CD8-positive, alpha-beta memory T cell (primary cell): ENCODE data around the gene NFIB. TPM values are rescaled to one million over a fixed set of nuclear protein-coding genes. Genes with fewer than 3 reads are reported as not detected.
A peak's percentile ranks its signal among the peaks of the same experiment; 100 is the strongest.

Source experiments
- CTCF ChIA-PET: fragments of 350-600 bp; sonication (Branson Sonifier 250); formaldehyde crosslinking; loops from one replicate; lab custom pipeline; 2021; ENCODE audit warnings: antibody characterized with exemption; lab: Charles Lee
- POLR2A ChIA-PET: fragments of 350-600 bp; sonication (Branson Sonifier 250); formaldehyde crosslinking; loops from one replicate; lab custom pipeline; 2021; ENCODE audit warnings: antibody characterized with exemption; lab: Charles Lee
- DNase-seq, 5 donors: peaks; one replicate each; pipeline versions ENCODE4 v3.0.0 to v3.0.0-alpha.2; 2020 to 2022; ENCODE audit warnings: mixed read lengths in 1 of 5
- H3K27ac ChIP-seq: one replicate; pipeline ENCODE4 v1.7.0; 2013; ENCODE audit warnings: low read depth, mild to moderate bottlenecking, low read length, moderate library complexity
- H3K27me3 ChIP-seq: 2 replicates; pipeline ENCODE4 v1.7.0; 2013; ENCODE audit warnings: low read length, mild to moderate bottlenecking; ENCODE audit not compliant: insufficient read depth, poor library complexity, severe bottlenecking
- H3K36me3 ChIP-seq: 2 replicates; pipeline ENCODE4 v1.7.0; 2013; ENCODE audit warnings: mild to moderate bottlenecking, low read length, moderate library complexity; ENCODE audit not compliant: insufficient read depth
- H3K4me1 ChIP-seq: 2 replicates; pipeline ENCODE4 v1.7.0; 2013; ENCODE audit warnings: mild to moderate bottlenecking, low read length, moderate library complexity; ENCODE audit not compliant: insufficient read depth
- H3K4me3 ChIP-seq: 2 replicates; pipeline ENCODE4 v1.7.0; 2013; ENCODE audit warnings: mild to moderate bottlenecking, low read length
- H3K9me3 ChIP-seq: 2 replicates; pipeline ENCODE4 v1.7.0; 2013; ENCODE audit warnings: mild to moderate bottlenecking, low read length
- H3K27ac Mint-ChIP-seq, 8 donors: one replicate each; pipeline ENCODE4 v1.8.0; 2020 to 2021; ENCODE audit warnings: mixed read lengths in 8 of 8, mild to moderate bottlenecking in 6 of 8, inconsistent platforms in 3 of 8, moderate library complexity in 3 of 8
- H3K27me3 Mint-ChIP-seq, 2 donors: one replicate each; pipeline ENCODE4 v1.8.0; 2020 to 2021; ENCODE audit warnings: mixed read lengths in 2 of 2, mild to moderate bottlenecking in 1 of 2, moderate library complexity in 1 of 2
- H3K36me3 Mint-ChIP-seq, 3 donors: one replicate each; pipeline ENCODE4 v1.8.0; 2020 to 2021; ENCODE audit warnings: mixed read lengths in 3 of 3, inconsistent platforms in 1 of 3, mild to moderate bottlenecking in 1 of 3
- H3K4me1 Mint-ChIP-seq, 3 donors: one replicate each; pipeline ENCODE4 v1.8.0; 2020 to 2021; ENCODE audit warnings: mixed read lengths in 3 of 3, inconsistent platforms in 1 of 3, mild to moderate bottlenecking in 1 of 3
- H3K4me3 Mint-ChIP-seq, 7 donors: one replicate each; pipeline ENCODE4 v1.8.0; 2020 to 2021; ENCODE audit warnings: mixed read lengths in 7 of 7, mild to moderate bottlenecking in 6 of 7, moderate library complexity in 4 of 7, inconsistent platforms in 2 of 7
- H3K9me3 Mint-ChIP-seq, 5 donors: one replicate each; pipeline ENCODE4 v1.8.0; 2020 to 2022; ENCODE audit warnings: mixed read lengths in 5 of 5, mild to moderate bottlenecking in 3 of 5, moderate library complexity in 2 of 5, inconsistent platforms in 1 of 5
- polyA plus RNA-seq: library from polyadenylated mRNA; unstranded; fragments of 300-500 nt; fragmentation: Illumina TruSeq; gene quantifications from one replicate; pipeline ENCODE4 v1.2.3, GENCODE V29; 2021
- total RNA-seq, 2 experiments: library from RNA; stranded (reverse); gene quantifications; one replicate each; pipeline ENCODE4 v1.2.3, GENCODE V29; 2021

The NFIB gene
- total and polyA plus RNA-seq, 3 experiments from 2014 or later: not detected

DNA sequence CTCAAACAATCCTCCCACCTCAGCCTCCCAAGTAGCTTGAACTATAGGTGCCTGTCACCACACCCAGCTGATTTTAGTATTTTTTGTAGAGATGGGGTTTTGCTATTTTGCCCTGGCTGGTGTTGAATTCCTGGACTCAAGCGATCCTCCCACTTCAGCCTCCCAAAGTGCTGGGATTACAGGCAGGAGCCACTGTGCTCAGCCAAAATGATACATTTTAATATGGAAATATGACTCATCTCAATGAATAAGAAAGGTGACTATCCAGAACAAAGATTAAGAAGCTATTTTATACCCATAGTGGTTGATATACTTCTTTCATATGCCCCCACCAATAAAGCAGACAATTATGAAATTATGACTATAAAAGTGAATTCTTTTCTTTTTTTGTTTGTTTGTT lies 166.2 kb downstream of the NFIB start:
- no peak overlapping the region for H3K4me3 ChIP-seq
- Mint-ChIP-seq H3K9me3 (peaks cover 0 to 7% (median 0%) of the 10 kb centered on the region in 5 donors), H3K27ac (no peak overlapping the region), H3K4me1 (no peaks in the 10 kb centered on the region), H3K27me3 (no peaks in the 10 kb centered on the region), H3K36me3 (no peaks in the 10 kb centered on the region), H3K4me3 (no peak overlapping the region)
- H3K27ac ChIP-seq: no peak overlapping the region
- no peaks in the 10 kb centered on the region for H3K4me1 ChIP-seq
- DNase-seq: no peak
- CTCF ChIA-PET: no interaction called here
- POLR2A ChIA-PET: no interaction called here
- H3K27me3 ChIP-seq: no peaks in the 10 kb centered on the region
- no peaks in the 10 kb centered on the region for H3K9me3 ChIP-seq
- no peaks in the 10 kb centered on the region for H3K36me3 ChIP-seq

GRCh38 chr9:14146201-14146874 lies 167.6 kb downstream of the NFIB start:
- Mint-ChIP-seq H3K27ac (no peak overlapping the region), H3K4me3 (no peak overlapping the region), H3K36me3 (no peaks in the 10 kb centered on the region), H3K27me3 (no peaks in the 10 kb centered on the region), H3K9me3 (peaks cover 0 to 14% (median 2%) of the 10 kb centered on the region in 5 donors), H3K4me1 (no peaks in the 10 kb centered on the region)
- Histone ChIP-seq H3K27me3 (no peaks in the 10 kb centered on the region), H3K36me3 (no peaks in the 10 kb centered on the region), H3K9me3 (no peaks in the 10 kb centered on the region), H3K4me1 (no peaks in the 10 kb centered on the region), H3K27ac (no peak overlapping the region), H3K4me3 (no peak overlapping the region)
- ChIA-PET POLR2A (no interaction called here), CTCF (no interaction called here)
- no peak for DNase-seq

- no peaks in the 10 kb centered on the region for H3K9me3 ChIP-seq
- H3K4me3 Mint-ChIP-seq: no peak overlapping the region
- no peak overlapping the region for H3K27ac Mint-ChIP-seq
- CTCF ChIA-PET: no interaction called here
- no peak overlapping the region for H3K27ac ChIP-seq
- H3K27me3 Mint-ChIP-seq: no peaks in the 10 kb centered on the region
- no peak overlapping the region for H3K4me3 ChIP-seq
- no peaks in the 10 kb centered on the region for H3K4me1 Mint-ChIP-seq
- DNase-seq: no peak
- H3K36me3 Mint-ChIP-seq: no peaks in the 10 kb centered on the region
- H3K4me1 ChIP-seq: no peaks in the 10 kb centered on the region
- no peaks in the 10 kb centered on the region for H3K36me3 ChIP-seq
- H3K9me3 Mint-ChIP-seq: peaks cover 0 to 10% (median 2%) of the 10 kb centered on the region in 5 donors
- POLR2A ChIA-PET: no interaction called here
- H3K27me3 ChIP-seq: no peaks in the 10 kb centered on the region
Observed at GRCh38 chr9:14144215-14144614, 169.7 kb downstream of the NFIB start.

DNA sequence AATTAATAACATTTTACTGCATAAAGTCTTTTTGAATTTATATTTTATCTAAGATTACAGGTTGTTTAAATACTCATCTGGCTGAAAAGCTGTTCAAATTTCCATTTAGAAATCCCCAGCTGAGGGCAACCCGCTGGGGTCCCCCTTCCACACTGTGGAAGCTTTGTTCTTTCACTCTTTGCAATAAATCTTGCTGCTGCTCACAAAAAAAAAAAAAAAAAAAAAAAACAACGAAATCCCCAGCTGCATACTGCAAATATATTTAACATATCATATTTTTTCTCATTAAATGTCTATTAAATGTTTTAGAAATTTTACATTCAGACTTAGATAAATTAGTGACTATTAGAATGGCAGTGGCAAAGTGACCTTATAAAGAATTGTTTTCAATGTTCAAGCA lies 172.2 kb downstream of the NFIB start:
- Histone ChIP-seq H3K4me3 (no peak overlapping the region), H3K36me3 (no peaks in the 10 kb centered on the region), H3K27ac (no peak overlapping the region), H3K27me3 (no peaks in the 10 kb centered on the region), H3K4me1 (no peaks in the 10 kb centered on the region), H3K9me3 (no peaks in the 10 kb centered on the region)
- Mint-ChIP-seq H3K4me1 (no peaks in the 10 kb centered on the region), H3K27me3 (no peaks in the 10 kb centered on the region), H3K27ac (no peak overlapping the region), H3K36me3 (no peaks in the 10 kb centered on the region), H3K9me3 (peaks cover 0 to 9% (median 2%) of the 10 kb centered on the region in 5 donors), H3K4me3 (no peak overlapping the region)
- ChIA-PET POLR2A (no interaction called here), CTCF (no interaction called here)
- DNase-seq: no peak

DNA sequence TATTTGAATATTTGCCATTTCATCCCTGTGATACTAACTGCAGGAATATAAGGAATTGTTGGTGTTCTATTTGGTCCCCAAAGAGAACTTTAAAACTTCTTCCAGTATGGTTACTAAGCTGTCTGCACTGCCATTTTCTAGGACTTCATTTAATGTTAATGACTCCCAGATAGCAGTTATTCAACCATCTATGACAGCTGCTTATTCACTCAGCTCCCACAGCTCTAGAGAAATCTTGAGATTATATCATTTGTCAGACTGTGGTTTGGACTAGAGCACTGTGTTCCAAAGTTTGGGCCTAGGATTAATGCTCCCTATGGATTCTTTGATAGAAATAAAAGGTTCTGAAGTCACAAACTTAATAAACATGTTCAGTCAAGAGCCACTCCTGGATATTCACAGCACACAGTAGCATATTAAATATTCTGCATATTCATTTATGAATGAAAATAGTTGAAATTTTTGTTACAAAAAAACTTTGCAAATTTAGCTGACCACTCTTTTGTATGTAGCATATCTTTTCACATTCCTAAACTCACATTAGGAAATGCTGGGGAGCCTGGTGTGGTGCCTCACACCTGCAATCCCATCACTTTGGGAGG lies 173.7 kb downstream of the NFIB start:
- DNase-seq: no peak
- H3K4me3 Mint-ChIP-seq: no peak overlapping the region
- H3K27ac Mint-ChIP-seq: peak overlapping the region in 1 of 8 donors; percentile 32
- CTCF ChIA-PET: no interaction called here
- no peaks in the 10 kb centered on the region for H3K36me3 Mint-ChIP-seq
- H3K4me1 ChIP-seq: no peaks in the 10 kb centered on the region
- peaks cover 0 to 7% (median 2%) of the 10 kb centered on the region in 5 donors for H3K9me3 Mint-ChIP-seq
- H3K27ac ChIP-seq: no peak overlapping the region
- no peaks in the 10 kb centered on the region for H3K36me3 ChIP-seq
- no peaks in the 10 kb centered on the region for H3K9me3 ChIP-seq
- no peaks in the 10 kb centered on the region for H3K4me1 Mint-ChIP-seq
- no peak overlapping the region for H3K4me3 ChIP-seq
- no peaks in the 10 kb centered on the region for H3K27me3 Mint-ChIP-seq
- POLR2A ChIA-PET: no interaction called here
- no peaks in the 10 kb centered on the region for H3K27me3 ChIP-seq

DNA sequence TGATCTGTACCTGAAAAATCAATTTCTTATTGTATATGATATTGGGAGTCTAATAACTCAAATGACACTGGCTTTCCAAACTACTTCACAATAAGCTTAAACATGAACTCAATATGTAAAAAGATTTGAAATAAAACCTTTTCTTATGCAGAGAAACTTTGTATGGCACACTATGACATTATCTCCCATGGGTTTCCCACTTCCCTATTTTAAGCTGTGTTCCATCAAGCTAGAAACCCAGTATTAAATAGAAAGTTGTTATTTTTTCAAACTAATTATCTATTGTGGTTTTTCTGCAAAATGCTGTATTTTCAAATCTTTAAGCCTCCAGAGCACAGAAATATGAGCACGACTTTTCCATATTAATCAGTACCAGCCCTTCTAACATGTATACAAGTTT lies 174.7 kb downstream of the NFIB start:
- no peaks in the 10 kb centered on the region for H3K4me1 ChIP-seq
- Mint-ChIP-seq H3K27me3 (no peaks in the 10 kb centered on the region), H3K9me3 (peaks cover 0 to 7% (median 2%) of the 10 kb centered on the region in 5 donors), H3K27ac (no peak overlapping the region), H3K4me3 (no peak overlapping the region), H3K36me3 (no peaks in the 10 kb centered on the region), H3K4me1 (no peaks in the 10 kb centered on the region)
- H3K27ac ChIP-seq: no peak overlapping the region
- H3K36me3 ChIP-seq: no peaks in the 10 kb centered on the region
- no peaks in the 10 kb centered on the region for H3K27me3 ChIP-seq
- no peak for DNase-seq
- no peaks in the 10 kb centered on the region for H3K9me3 ChIP-seq
- no peak overlapping the region for H3K4me3 ChIP-seq
- POLR2A ChIA-PET: no interaction called here
- CTCF ChIA-PET: no interaction called here

- H3K27ac Mint-ChIP-seq: no peak overlapping the region
- H3K27me3 ChIP-seq: no peaks in the 10 kb centered on the region
- CTCF ChIA-PET: no interaction called here
- no peak for DNase-seq
- no peaks in the 10 kb centered on the region for H3K36me3 Mint-ChIP-seq
- no peaks in the 10 kb centered on the region for H3K36me3 ChIP-seq
- no peak overlapping the region for H3K4me3 ChIP-seq
- no peak overlapping the region for H3K27ac ChIP-seq
- no peaks in the 10 kb centered on the region for H3K4me1 Mint-ChIP-seq
- no peak overlapping the region for H3K4me3 Mint-ChIP-seq
- no peaks in the 10 kb centered on the region for H3K9me3 ChIP-seq
- POLR2A ChIA-PET: no interaction called here
- H3K4me1 ChIP-seq: no peaks in the 10 kb centered on the region
- peaks cover 0 to 3% (median 0%) of the 10 kb centered on the region in 5 donors for H3K9me3 Mint-ChIP-seq
- no peaks in the 10 kb centered on the region for H3K27me3 Mint-ChIP-seq
Observed at GRCh38 chr9:14136646-14137370, 177.1 kb downstream of the NFIB start.

GRCh38 chr9:14136047-14136635 lies 177.8 kb downstream of the NFIB start:
- Histone ChIP-seq H3K4me3 (no peak overlapping the region), H3K27me3 (no peaks in the 10 kb centered on the region), H3K9me3 (no peaks in the 10 kb centered on the region), H3K4me1 (no peaks in the 10 kb centered on the region), H3K27ac (no peak overlapping the region), H3K36me3 (no peaks in the 10 kb centered on the region)
- Mint-ChIP-seq H3K27ac (no peak overlapping the region), H3K4me3 (no peak overlapping the region), H3K4me1 (no peaks in the 10 kb centered on the region), H3K27me3 (no peaks in the 10 kb centered on the region), H3K9me3 (peaks cover 0 to 3% (median 0%) of the 10 kb centered on the region in 5 donors), H3K36me3 (no peaks in the 10 kb centered on the region)
- CTCF ChIA-PET: no interaction called here
- POLR2A ChIA-PET: no interaction called here
- DNase-seq: no peak
